ENCODE data around the gene P4HB. TPM values are rescaled to one million over a fixed set of nuclear protein-coding genes. Genes with fewer than 3 reads are reported as not detected.

Gene P4HB
- total and polyA plus RNA-seq, 2 donors (not counting 1 experiment from before 2014, with no cell fraction given) = 37.4 to 191 TPM

GRCh38 chr17:81884520-81884919 lies 24.2 kb upstream of the P4HB start:
- no peaks in the 10 kb centered on the region for H3K4me1 ChIP-seq (ENCODE audit: control insufficient read depth in 2 of 2, insufficient read depth in 2 of 2, low read length in 2 of 2)
- H4K20me1 ChIP-seq (ENCODE audit: control insufficient read depth, insufficient read depth, low read length, poor library complexity, severe bottlenecking) = peaks cover 16% of the 10 kb centered on the region
- DNase-seq (no peak), ATAC-seq (ENCODE audit: low read depth) (no peak)
- H3K79me2 ChIP-seq (ENCODE audit: control insufficient read depth, insufficient read depth, low read length) = peaks cover 30% of the 10 kb centered on the region
- no peaks in the 10 kb centered on the region for H3K9me3 Mint-ChIP-seq (ENCODE audit: insufficient read depth)
- peaks cover 0 to 52% of the 10 kb centered on the region in 2 experiments for H3K36me3 ChIP-seq (replicated peaks in 1 of 2; ENCODE audit: control extremely low read depth in 1 of 2, control insufficient read depth in 1 of 2, extremely low read depth in 1 of 2, insufficient read depth in 2 of 2, low read length in 1 of 2)
- H2AFZ ChIP-seq (ENCODE audit: insufficient read depth, low read depth, low read length, poor library complexity, severe bottlenecking) = no peak overlapping the region
- H3K27ac ChIP-seq (ENCODE audit: low read length in 2 of 2) = no peak overlapping the region
- 94% methylated on average over 11 of the region's 11 CpGs for WGBS (ENCODE audit: insufficient coverage)
- H3K9me3 ChIP-seq (ENCODE audit: control extremely low read depth in 1 of 3, control insufficient read depth in 2 of 3, insufficient read depth in 1 of 3, low read length in 2 of 3) = no peaks in the 10 kb centered on the region
- ChIA-PET POLR2A (no interaction called here), CTCF (no interaction called here)
- H3K4me3 ChIP-seq (ENCODE audit: control extremely low read depth in 1 of 5, extremely low read depth in 1 of 5, insufficient read depth in 1 of 5, low read depth in 2 of 5, low read length in 4 of 5) = no peak overlapping the region
- H3K27me3 Mint-ChIP-seq = no peaks in the 10 kb centered on the region
- H3K27me3 ChIP-seq (replicated peaks in 1 of 4; ENCODE audit: control extremely low read depth in 1 of 4, control insufficient read depth in 3 of 4, insufficient read depth in 4 of 4, low read length in 3 of 4) = no peaks in the 10 kb centered on the region
- peaks cover 5% of the 10 kb centered on the region for H3K4me1 Mint-ChIP-seq
- no peak overlapping the region for H3K4me2 ChIP-seq (replicated peaks; ENCODE audit: low read depth, low read length, poor library complexity, severe bottlenecking)
- H3K4me3 Mint-ChIP-seq = no peak overlapping the region
- H3K27ac Mint-ChIP-seq = no peak overlapping the region
- no peak overlapping the region for H3K9ac ChIP-seq (ENCODE audit: low read length)
- no peak for TF ChIP-seq EZH2 (IDR thresholded peaks at IDR 0.05; ENCODE audit: borderline replicate concordance, insufficient read depth, low read depth, low read length, poor library complexity, severe bottlenecking)
- TF ChIP-seq, protein P1, sequence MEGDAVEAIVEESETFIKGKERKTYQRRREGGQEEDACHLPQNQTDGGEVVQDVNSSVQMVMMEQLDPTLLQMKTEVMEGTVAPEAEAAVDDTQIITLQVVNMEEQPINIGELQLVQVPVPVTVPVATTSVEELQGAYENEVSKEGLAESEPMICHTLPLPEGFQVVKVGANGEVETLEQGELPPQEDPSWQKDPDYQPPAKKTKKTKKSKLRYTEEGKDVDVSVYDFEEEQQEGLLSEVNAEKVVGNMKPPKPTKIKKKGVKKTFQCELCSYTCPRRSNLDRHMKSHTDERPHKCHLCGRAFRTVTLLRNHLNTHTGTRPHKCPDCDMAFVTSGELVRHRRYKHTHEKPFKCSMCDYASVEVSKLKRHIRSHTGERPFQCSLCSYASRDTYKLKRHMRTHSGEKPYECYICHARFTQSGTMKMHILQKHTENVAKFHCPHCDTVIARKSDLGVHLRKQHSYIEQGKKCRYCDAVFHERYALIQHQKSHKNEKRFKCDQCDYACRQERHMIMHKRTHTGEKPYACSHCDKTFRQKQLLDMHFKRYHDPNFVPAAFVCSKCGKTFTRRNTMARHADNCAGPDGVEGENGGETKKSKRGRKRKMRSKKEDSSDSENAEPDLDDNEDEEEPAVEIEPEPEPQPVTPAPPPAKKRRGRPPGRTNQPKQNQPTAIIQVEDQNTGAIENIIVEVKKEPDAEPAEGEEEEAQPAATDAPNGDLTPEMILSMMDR (IDR thresholded peaks at IDR 0.05) = no peak
- intact Hi-C loops (cut with micrococcal nuclease) = no loop called here

DNA sequence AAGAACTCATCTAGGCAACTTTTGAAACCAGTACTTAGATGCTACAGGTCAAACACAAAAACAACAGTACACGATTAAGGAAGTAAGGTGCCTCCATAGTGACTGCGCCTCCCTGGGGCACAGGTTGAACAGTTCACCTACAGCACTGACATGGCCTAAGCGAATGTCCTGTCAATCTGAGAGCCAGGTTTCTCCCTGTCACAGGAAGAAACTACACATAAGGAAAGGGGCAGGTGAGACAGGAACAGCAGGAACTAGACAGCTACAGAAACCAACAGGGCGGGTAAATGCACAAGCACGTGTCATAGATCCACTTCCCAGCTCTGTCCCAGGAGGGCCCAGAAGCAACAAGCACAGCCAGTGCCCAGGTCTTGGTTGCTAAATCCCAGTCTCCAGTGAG lies 18.8 kb upstream of the P4HB start:
- Mint-ChIP-seq H3K9me3 (ENCODE audit: insufficient read depth) (no peaks in the 10 kb centered on the region), H3K27me3 (no peaks in the 10 kb centered on the region), H3K4me1 (no peaks in the 10 kb centered on the region), H3K27ac (no peak overlapping the region), H3K4me3 (no peak overlapping the region)
- Histone ChIP-seq H3K79me2 (ENCODE audit: control insufficient read depth, insufficient read depth, low read length) (peaks cover 24% of the 10 kb centered on the region), H3K4me3 (ENCODE audit: control extremely low read depth in 1 of 5, extremely low read depth in 1 of 5, insufficient read depth in 1 of 5, low read depth in 2 of 5, low read length in 4 of 5) (no peak overlapping the region), H2AFZ (ENCODE audit: insufficient read depth, low read depth, low read length, poor library complexity, severe bottlenecking) (no peak overlapping the region), H4K20me1 (ENCODE audit: control insufficient read depth, insufficient read depth, low read length, poor library complexity, severe bottlenecking) (no peaks in the 10 kb centered on the region), H3K9me3 (ENCODE audit: control extremely low read depth in 1 of 3, control insufficient read depth in 2 of 3, insufficient read depth in 1 of 3, low read length in 2 of 3) (no peaks in the 10 kb centered on the region), H3K36me3 (replicated peaks in 1 of 2; ENCODE audit: control extremely low read depth in 1 of 2, control insufficient read depth in 1 of 2, extremely low read depth in 1 of 2, insufficient read depth in 2 of 2, low read length in 1 of 2) (peaks cover 0 to 18% of the 10 kb centered on the region in 2 experiments), H3K27me3 (replicated peaks in 1 of 4; ENCODE audit: control extremely low read depth in 1 of 4, control insufficient read depth in 3 of 4, insufficient read depth in 4 of 4, low read length in 3 of 4) (no peaks in the 10 kb centered on the region), H3K9ac (ENCODE audit: low read length) (no peak overlapping the region), H3K4me1 (ENCODE audit: control insufficient read depth in 2 of 2, insufficient read depth in 2 of 2, low read length in 2 of 2) (no peaks in the 10 kb centered on the region), H3K4me2 (replicated peaks; ENCODE audit: low read depth, low read length, poor library complexity, severe bottlenecking) (no peak overlapping the region), H3K27ac (ENCODE audit: low read length in 2 of 2) (no peak overlapping the region)
- 82% methylated on average over 4 of the region's 5 CpGs for WGBS (ENCODE audit: insufficient coverage)
- TF ChIP-seq, protein P1 (IDR thresholded peaks at IDR 0.05) = no peak
- TF ChIP-seq EZH2 (IDR thresholded peaks at IDR 0.05; ENCODE audit: borderline replicate concordance, insufficient read depth, low read depth, low read length, poor library complexity, severe bottlenecking) = no peak
- ChIA-PET POLR2A (no interaction called here), CTCF (no interaction called here)
- ATAC-seq (ENCODE audit: low read depth) (no peak), DNase-seq (no peak)
- intact Hi-C loops (cut with micrococcal nuclease) = no loop called here

Data from B cell (primary cell).